Stimulated activated CD4-positive, alpha-beta T cell treated with anti-CD3 and anti-CD28 coated beads, TNF-alpha, amount 100 ng/mL, for 48 hours (primary cell): ENCODE measurements around the gene STK38.
"Not testable (repeated sequence)": the region's sequence is repeated elsewhere in the genome, so short reads cannot be mapped to it uniquely, and the experiment has no call there.

ENCODE experiments used
- DNase-seq, 3 donors: peaks; one replicate each; pipeline ENCODE4 v3.0.0-alpha.2; 2020; ENCODE audit warnings: low read depth in 3 of 3

Gene STK38

GRCh38 chr6:36487698-36488097 is 59.6 kb downstream of the STK38 start:
- DNase-seq: no peak

- no peak for DNase-seq
These were observed 62.5 kb downstream of the STK38 start for GRCh38 chr6:36484736-36485135.

GRCh38 chr6:36483326-36483725 is 64.0 kb downstream of the STK38 start:
- not testable (repeated sequence) for DNase-seq

- no peak for DNase-seq
These were observed 68.0 kb downstream of the STK38 start for GRCh38 chr6:36479256-36479655.

- no peak for DNase-seq
These were observed 69.2 kb downstream of the STK38 start for GRCh38 chr6:36478051-36478526.

GRCh38 chr6:36469946-36470345 is 77.3 kb downstream of the STK38 start:
- no peak for DNase-seq

GRCh38 chr6:36469148-36469661 is 78.1 kb downstream of the STK38 start:
- DNase-seq: no peak

- DNase-seq: no peak
These were observed 79.7 kb downstream of the STK38 start for GRCh38 chr6:36467625-36468024.

- no peak for DNase-seq
These were observed 83.0 kb downstream of the STK38 start for GRCh38 chr6:36464233-36464632.

GRCh38 chr6:36463676-36464075 is 83.6 kb downstream of the STK38 start:
- no peak for DNase-seq

- DNase-seq: no peak
These were observed 85.6 kb downstream of the STK38 start for GRCh38 chr6:36461646-36462045.

- DNase-seq: no peak
These were observed 86.4 kb downstream of the STK38 start for GRCh38 chr6:36460916-36461315.

- DNase-seq: no peak
These were observed 87.8 kb downstream of the STK38 start for GRCh38 chr6:36459501-36459900.

- DNase-seq: no peak
These were observed 91.7 kb downstream of the STK38 start for GRCh38 chr6:36455486-36456027.

- DNase-seq: not testable (repeated sequence)
These were observed 94.4 kb downstream of the STK38 start for GRCh38 chr6:36452897-36453296.

GRCh38 chr6:36449173-36449572 is 98.1 kb downstream of the STK38 start:
- not testable (repeated sequence) for DNase-seq

- no peak for DNase-seq
These were observed 101.7 kb downstream of the STK38 start for GRCh38 chr6:36445621-36446020.

GRCh38 chr6:36444470-36444869 is 102.8 kb downstream of the STK38 start:
- DNase-seq: no peak
